GM21367 (cell line): Measurements from ENCODE around the gene SYT7.
"Not testable (repeated sequence)": the region's sequence is repeated elsewhere in the genome, so short reads cannot be mapped to it uniquely, and the experiment has no call there.

ENCODE experiments used
- ATAC-seq: cut with Tn5 transposase; IDR thresholded peaks from one replicate; pipeline ENCODE4 v1.9.1; 2021; ENCODE audit not compliant: unreplicated experiment

SYT7 gene, protein sequence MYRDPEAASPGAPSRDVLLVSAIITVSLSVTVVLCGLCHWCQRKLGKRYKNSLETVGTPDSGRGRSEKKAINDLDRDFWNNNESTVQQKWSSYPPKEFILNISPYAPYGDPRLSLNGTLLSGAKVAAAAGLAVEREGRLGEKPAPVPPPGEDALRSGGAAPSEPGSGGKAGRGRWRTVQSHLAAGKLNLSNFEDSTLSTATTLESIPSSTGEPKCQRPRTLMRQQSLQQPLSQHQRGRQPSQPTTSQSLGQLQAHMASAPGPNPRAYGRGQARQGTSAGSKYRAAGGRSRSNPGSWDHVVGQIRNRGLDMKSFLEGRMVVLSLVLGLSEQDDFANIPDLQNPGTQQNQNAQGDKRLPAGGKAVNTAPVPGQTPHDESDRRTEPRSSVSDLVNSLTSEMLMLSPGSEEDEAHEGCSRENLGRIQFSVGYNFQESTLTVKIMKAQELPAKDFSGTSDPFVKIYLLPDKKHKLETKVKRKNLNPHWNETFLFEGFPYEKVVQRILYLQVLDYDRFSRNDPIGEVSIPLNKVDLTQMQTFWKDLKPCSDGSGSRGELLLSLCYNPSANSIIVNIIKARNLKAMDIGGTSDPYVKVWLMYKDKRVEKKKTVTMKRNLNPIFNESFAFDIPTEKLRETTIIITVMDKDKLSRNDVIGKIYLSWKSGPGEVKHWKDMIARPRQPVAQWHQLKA

GRCh38 chr11:61581030-61581928, at the start of gene SYT7:
TSS of gene SYT7 (minus strand) at chr11:61581076. CDS start at chr11:61580820, 256 bp downstream.
- peak; percentile 68 for ATAC-seq

- ATAC-seq, result no peak
These were observed 49.2 kb upstream of the SYT7 start for GRCh38 chr11:61630089-61630488.

GRCh38 chr11:61629082-61629833, 48.4 kb upstream of the SYT7 start:
- ATAC-seq, result no peak

DNA sequence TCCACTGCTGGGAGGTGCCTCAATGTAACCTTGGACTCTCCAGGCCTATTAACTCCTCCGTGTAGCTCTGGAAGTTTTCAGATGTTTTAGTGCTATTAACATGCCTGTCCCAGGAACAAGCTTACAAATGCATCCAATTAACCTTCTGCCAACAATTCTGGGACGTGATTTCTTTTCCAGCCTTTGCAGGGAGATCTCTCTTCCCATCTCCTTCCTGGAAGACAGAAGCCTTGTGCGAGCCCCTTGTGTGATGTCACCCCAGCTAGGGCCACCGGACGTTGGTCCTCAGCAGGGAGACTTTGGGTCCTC, 47.7 kb upstream of the SYT7 start:
- no peak for ATAC-seq

- ATAC-seq, result no peak
These were observed 47.2 kb upstream of the SYT7 start for GRCh38 chr11:61627850-61628661.

GRCh38 chr11:61626580-61627380, 45.9 kb upstream of the SYT7 start:
- no peak for ATAC-seq

DNA sequence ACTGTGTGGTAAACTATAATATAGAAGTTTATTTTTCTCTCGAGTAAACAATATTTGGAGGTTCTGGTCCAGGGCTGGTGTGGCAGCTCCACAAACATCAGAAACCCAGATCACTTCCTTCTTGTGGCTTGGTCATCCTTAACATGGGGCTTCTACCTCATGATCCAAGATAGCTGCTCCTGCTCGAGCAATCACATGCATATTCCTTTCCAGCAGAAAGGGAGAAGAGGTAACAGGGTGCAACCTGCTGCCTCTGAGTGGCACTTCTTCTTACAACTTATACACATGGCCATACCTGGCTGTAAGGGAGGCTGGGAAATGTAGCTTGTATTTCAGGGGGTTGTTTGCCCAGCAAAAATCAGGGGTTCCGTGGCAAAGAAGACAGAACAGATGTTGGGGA, 44.6 kb upstream of the SYT7 start:
- no peak for ATAC-seq

DNA sequence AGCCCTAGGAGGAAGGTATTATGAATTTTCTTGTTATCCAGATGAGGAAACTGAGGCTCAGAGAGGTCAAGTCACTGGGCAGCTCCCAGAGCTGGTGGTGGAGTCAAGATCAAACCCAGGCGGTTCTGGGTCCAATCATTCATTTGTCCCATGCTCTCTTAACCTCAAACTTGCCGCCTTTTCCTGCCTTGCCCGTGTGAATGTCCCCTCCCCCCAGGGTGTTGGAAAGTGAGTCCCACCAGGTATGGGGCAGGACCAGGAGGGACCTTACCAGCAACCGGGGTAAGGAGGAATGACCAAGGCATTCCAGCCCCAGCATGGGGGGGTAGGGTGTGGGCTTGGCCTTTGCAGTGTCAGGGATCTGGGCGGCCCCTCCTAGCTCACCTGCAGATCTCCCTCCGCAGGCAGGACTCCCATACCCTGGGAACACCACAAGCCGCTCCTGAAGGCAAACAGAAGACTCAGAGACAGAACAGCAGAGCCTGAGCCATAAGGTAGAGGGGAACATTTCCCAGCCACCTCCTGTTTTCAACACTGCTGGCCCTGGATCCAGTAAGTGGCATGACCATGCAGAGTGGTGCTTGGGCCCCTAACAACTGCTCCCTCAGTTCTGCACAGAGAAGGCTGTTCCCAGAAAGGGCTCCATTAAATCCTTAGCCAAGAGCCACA, 41.2 kb upstream of the SYT7 start:
- ATAC-seq, result no peak

DNA sequence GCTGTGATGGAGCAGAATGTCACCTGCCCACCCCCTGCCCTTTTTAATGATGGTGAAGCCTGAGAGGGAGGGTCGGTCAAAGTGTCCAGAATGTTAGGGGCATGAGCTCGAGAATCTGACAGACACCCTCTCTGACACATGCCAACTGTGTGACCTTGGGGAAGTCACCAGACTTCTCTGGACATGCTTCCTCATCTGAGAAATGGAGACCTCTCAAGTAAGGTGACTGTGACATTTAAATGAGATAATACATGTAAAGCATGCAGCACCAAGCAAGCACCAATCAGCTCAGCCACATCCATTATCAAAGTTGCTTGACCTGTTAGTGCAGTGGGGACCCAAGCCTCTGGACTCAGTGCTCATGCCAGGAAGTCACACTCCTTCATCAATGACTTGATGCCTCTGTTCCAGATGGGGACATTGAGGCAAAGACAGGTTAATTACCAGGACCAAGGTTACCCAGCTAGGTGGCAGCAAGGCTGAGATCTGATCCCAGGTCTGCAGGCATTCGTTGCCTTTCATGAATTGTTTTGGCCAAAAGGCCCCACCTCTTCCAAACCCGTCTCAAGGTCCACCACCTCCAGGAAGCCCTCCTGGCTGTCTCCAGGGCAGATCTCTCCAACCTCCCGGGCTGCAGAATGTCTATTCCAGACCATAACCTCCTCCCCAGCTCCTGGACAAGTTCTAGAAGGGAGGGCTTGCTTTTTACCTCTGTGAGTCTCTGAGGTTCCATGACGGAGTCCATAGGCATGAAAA, 38.8 kb upstream of the SYT7 start:
- ATAC-seq, result no peak

DNA sequence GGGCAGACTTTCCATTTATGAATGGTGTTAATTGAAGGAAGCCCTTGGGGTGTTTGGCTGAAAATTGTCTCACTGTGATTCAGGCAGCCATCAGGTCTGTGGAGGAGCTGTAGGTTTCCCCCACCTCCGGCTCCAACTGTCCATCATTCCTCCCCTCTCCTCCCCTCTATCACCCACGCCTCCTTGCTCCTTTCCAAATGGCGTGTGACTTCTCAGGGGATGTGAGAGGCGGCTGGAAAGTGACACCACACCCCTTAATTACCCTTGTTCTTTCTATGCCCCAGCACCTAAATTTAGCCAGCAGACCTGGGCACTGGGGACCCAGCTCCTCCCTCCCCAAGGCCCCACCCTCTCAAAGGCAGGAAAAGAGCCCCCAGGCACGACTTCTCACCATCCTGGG, 38.1 kb upstream of the SYT7 start:
- no peak for ATAC-seq

DNA sequence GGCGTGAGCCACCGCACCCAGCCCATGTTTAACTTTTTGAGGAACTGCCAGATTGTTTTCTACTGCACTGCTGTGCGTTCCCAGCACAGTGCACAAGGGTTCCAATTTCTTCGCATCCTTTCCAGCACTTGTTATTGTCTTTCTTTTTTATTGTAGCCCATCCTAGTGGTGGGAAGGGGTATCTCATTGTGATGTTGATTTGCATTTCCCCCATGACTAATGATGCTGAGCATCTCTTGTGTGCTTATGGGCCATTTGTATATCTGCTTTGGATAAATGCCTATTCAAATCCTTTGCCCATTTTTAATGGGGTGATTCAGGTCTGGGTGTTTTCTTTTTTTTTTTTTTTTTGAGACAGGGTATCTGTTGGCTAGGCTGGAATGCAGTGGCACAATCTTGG, 36.6 kb upstream of the SYT7 start:
- no peak for ATAC-seq

DNA sequence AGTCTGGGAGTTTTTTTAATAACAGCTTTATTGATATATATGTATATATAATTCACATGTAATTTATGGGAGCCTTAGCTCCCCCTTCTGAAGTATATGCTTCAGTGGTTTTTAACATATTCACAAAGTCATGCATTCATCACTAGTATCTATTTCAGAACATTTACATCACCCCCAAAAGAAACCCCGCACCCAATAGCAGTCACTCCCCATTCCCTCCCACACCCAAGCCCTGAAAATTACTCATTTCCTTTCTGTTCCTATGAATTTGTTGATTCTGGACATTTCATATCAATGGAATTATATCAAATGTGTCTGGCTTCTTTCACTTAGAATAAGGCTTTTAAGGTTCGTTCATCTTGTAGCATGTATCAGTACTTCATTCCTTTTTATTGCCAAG, 35.6 kb upstream of the SYT7 start:
- no peak for ATAC-seq

DNA sequence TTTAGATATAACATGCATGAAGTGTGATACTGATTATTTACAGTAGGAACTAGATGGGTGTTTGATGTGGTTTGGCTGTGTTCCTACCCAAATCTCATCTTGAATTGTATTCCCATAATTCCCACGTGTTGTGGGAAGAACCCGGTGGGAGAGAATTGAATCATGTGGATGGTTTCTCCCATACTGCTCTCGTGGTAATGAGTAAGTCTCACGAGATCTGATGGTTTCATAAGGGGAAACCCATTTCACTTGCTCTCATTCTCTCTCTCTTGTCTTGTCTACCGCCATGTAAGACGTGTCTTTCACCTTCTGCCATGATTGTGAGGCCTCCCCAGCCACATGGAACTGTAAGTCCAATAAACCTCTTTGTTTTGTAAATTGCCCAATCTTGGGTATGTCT, 33.9 kb upstream of the SYT7 start:
- not testable (repeated sequence) for ATAC-seq

GRCh38 chr11:61613870-61614269, 33.0 kb upstream of the SYT7 start:
- ATAC-seq, result no peak

DNA sequence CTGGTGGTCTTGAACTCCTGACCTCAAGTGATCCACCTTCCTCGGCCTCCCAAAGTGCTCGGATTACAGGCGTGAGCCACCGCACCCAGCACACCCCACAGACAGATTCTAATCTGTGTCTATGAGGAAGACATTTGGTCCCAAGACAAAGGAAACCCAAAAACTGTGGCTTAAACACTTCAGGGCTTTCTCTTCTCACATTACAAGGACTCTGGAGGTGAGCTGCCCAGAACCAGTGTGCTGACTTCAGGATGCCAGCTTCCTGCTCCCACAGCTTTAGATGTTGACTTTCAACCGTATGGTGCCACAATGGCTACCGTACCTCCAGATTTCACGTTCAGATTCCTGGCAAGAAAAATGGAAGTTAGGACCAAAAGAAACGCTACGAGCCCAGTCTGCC, 32.2 kb upstream of the SYT7 start:
- no peak for ATAC-seq

- ATAC-seq, result no peak
These were observed 30.4 kb upstream of the SYT7 start for GRCh38 chr11:61611309-61611708.

DNA sequence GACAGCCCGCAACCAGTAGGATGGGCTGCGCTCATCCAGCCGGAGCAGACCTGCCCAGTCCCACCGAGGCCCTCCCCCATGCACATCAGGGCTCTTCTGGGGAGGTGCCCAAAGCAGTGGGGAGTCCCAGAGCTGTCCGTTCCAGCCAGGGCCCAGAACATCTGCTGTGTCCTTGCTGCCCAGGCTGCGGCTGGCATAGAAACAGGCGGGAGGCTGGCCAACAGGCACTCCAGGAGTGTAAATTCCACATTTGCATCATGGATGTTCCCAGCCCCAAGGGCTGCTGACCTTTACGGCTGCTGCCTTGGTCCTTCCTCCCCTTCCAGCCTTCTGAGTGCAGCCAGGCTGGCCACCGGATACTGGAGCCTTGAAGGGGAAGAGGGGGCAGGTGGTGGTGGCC, 30.0 kb upstream of the SYT7 start:
- no peak for ATAC-seq

- ATAC-seq, result no peak
These were observed 29.1 kb upstream of the SYT7 start for GRCh38 chr11:61609980-61610366.
